Tibial nerve (tissue), 4 donors: ENCODE data around the gene NOVA2. TPM values are rescaled to one million over a fixed set of nuclear protein-coding genes. Genes with fewer than 3 reads are reported as not detected.

Source experiments
- DNase-seq, 2 donors: peaks; one replicate each; pipeline ENCODE4 v3.0.0-alpha.2; 2019; ENCODE audit warnings: low spot score in 2 of 2
- H3K27ac ChIP-seq, 4 donors: fragments of 200-600 bp; sonication (generic) in 3 of 4; one replicate each; pipeline ENCODE4 v1.5.1; 2017 to 2019; ENCODE audit warnings: mild to moderate bottlenecking in 1 of 4
- H3K27me3 ChIP-seq, 2 donors: fragments of 200-600 bp; sonication (generic) in 1 of 2; one replicate each; pipeline versions ENCODE4 v1.5.1 to v1.6.0; 2017 to 2019
- H3K36me3 ChIP-seq, 3 donors: fragments of 200-600 bp; sonication (generic); one replicate each; pipeline ENCODE4 v1.5.1; 2018 to 2019
- H3K4me1 ChIP-seq, 4 donors: fragments of 200-600 bp; sonication (generic) in 3 of 4; one replicate each; pipeline ENCODE4 v1.5.1; 2017 to 2019
- H3K4me3 ChIP-seq, 4 donors: fragments of 200-600 bp; sonication (generic) in 3 of 4; one replicate each; pipeline ENCODE4 v1.5.1; 2017 to 2019; ENCODE audit warnings: mild to moderate bottlenecking in 1 of 4, moderate library complexity in 1 of 4
- H3K9me3 ChIP-seq, 4 donors: fragments of 200-600 bp; sonication (generic) in 3 of 4; one replicate each; pipeline ENCODE4 v1.5.1; 2017 to 2019
- EP300 ChIP-seq, 2 donors: sonication (generic); formaldehyde crosslinking; IDR thresholded peaks; one replicate each; pipeline ENCODE4 v1.6.1; 2017; ENCODE audit warnings: antibody characterized with exemption in 2 of 2, mild to moderate bottlenecking in 1 of 2
- POLR2A ChIP-seq, 2 donors: fragments of 450-650 bp; IDR thresholded peaks; one replicate each; pipeline ENCODE4 v1.6.1; 2017; ENCODE audit warnings: antibody characterized with exemption in 2 of 2, mild to moderate bottlenecking in 2 of 2, moderate library complexity in 2 of 2
- WGBS, 2 donors: methylation state at CpG; one replicate each; pipeline ENCODE4 v1.1.5; 2018; 5-methylcytosine and 5-hydroxymethylcytosine counted together
- total RNA-seq, 4 donors: library from RNA; depleted of rRNA; stranded (reverse); fragments of >200 nt; gene quantifications; one replicate each; pipeline ENCODE4 v1.1.0, GENCODE V29; 2016
- TF ChIP-seq, protein P1 (sequence below), 5 experiments: fragments of 200-600 bp in 3 of 5; fragments of 450-650 bp in 2 of 5; sonication (generic) in 3 of 5; IDR thresholded peaks; one replicate each; pipeline ENCODE4 v1.5.1; 2016 to 2019; ENCODE audit warnings: antibody characterized with exemption in 5 of 5, mild to moderate bottlenecking in 3 of 5, moderate library complexity in 2 of 5

Gene NOVA2
- total RNA-seq, 4 donors from 2014 or later: 1.5 to 6.9 (median 1.7) TPM

DNA sequence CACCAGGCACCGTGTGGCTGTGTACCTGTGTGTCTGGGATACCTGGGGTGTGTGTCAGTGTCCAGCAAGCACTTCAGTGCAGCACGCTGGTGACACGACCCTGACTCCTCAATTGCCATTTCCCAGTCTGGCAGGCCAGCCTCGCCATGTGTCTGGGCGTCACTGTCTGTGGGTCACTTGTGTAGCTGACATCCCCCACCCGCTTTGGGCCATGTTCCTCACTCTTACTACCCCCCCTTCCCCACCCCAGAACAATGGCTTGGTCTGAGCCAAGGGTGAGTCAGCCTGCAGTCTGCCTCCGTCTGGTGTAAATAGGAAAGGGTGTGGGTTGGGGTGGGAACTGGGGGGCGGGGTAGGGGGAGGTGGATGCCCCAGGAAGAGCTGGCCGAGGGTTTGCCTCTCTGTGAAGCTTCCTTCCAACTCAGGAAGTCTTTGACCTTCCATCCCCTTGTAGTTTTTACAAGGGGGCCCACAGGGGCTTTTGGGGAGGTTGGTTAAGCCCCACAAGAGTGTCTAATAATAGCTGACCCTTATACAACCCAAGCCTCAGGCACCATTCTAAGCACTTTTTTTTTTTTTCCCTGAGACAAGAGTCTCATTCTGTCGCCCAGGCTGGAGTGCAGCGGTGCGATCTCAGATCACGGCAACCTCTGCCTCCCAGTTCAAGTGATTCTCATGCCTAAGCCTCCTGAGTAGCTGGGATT, 17.6 kb downstream of the NOVA2 start:
- peaks cover 0 to 88% of the 10 kb centered on the region in 2 donors for H3K27me3 ChIP-seq

DNA sequence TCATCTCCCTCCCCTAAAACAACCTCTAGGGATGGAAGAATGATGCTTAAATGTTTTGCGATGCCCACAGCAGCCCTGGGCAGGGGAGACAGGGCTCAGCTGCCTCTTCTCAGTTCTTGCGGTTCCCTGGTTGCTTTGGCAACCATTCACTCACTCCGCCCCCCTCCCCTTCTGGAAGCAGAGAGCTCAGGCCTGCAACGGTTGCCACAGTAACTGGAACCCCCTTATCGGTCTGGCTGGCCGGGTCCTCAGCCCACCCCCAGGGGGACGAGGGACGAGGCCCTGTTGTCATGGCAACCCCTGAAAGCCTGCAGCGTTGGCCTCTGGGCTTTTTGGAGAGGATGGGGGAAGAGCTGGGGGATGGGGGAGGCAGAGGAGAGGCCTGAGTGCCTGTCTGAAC, 19.5 kb downstream of the NOVA2 start:
- H3K27ac ChIP-seq: no peak overlapping the region
- DNase-seq: no peak
- H3K4me1 ChIP-seq: peaks cover 0 to 12% (median 0%) of the 10 kb centered on the region in 4 donors
- H3K36me3 ChIP-seq: no peaks in the 10 kb centered on the region
- TF ChIP-seq, protein P1, sequence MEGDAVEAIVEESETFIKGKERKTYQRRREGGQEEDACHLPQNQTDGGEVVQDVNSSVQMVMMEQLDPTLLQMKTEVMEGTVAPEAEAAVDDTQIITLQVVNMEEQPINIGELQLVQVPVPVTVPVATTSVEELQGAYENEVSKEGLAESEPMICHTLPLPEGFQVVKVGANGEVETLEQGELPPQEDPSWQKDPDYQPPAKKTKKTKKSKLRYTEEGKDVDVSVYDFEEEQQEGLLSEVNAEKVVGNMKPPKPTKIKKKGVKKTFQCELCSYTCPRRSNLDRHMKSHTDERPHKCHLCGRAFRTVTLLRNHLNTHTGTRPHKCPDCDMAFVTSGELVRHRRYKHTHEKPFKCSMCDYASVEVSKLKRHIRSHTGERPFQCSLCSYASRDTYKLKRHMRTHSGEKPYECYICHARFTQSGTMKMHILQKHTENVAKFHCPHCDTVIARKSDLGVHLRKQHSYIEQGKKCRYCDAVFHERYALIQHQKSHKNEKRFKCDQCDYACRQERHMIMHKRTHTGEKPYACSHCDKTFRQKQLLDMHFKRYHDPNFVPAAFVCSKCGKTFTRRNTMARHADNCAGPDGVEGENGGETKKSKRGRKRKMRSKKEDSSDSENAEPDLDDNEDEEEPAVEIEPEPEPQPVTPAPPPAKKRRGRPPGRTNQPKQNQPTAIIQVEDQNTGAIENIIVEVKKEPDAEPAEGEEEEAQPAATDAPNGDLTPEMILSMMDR (IDR thresholded peaks at IDR 0.05): no peak
- TF ChIP-seq EP300 (IDR thresholded peaks at IDR 0.05): no peak
- no peak for TF ChIP-seq POLR2A (IDR thresholded peaks at IDR 0.05)
- H3K27me3 ChIP-seq: peaks cover 0 to 85% of the 10 kb centered on the region in 2 donors
- H3K4me3 ChIP-seq: no peak overlapping the region
- 23% methylated on average over 8 to 9 of the region's 9 CpGs for WGBS, 2 donors
- peaks cover 0 to 6% (median 0%) of the 10 kb centered on the region in 4 donors for H3K9me3 ChIP-seq

More for the DNA sequence above, 17.6 kb downstream of the NOVA2 start:
- 18 to 29% methylated on average over 13 of the region's 13 CpGs for WGBS, 2 donors
- Histone ChIP-seq H3K27ac (no peak overlapping the region), H3K9me3 (peaks cover 0 to 6% (median 0%) of the 10 kb centered on the region in 4 donors), H3K4me1 (peaks cover 0 to 12% (median 0%) of the 10 kb centered on the region in 4 donors), H3K4me3 (no peak overlapping the region), H3K36me3 (no peaks in the 10 kb centered on the region)
- TF ChIP-seq EP300 (IDR thresholded peaks at IDR 0.05): peak in 1 of 2 donors; percentile 8
- TF ChIP-seq, protein P1 (IDR thresholded peaks at IDR 0.05): no peak
- DNase-seq: peak in 1 of 2 donors; percentile 13

DNA sequence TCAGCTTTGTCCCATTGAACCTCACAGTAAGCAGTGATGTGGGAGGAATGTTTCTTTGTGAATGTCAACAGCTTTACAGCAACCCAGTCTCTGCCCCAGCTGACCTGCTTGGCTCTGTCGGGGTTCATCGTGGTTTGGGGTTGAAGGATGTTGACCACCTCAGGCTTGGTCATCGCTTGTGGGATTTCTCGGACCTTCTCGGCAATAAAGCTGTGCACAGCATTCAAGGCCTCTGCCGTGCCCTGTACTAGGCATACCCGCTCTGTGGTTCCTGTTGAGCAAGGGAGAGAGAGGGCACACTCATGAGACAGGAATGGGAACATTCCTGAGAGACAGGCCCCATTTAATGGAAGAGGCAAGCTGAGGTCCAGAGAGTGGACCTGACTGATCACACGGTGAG, 20.0 kb downstream of the NOVA2 start:
- no peaks in the 10 kb centered on the region for H3K36me3 ChIP-seq
- 90 to 97% methylated on average over 8 of the region's 8 CpGs for WGBS, 2 donors
- no peak for DNase-seq
- TF ChIP-seq POLR2A (IDR thresholded peaks at IDR 0.05) (no peak), EP300 (IDR thresholded peaks at IDR 0.05) (no peak)
- TF ChIP-seq, protein P1 (IDR thresholded peaks at IDR 0.05): no peak
- H3K4me3 ChIP-seq: no peak overlapping the region
- H3K27ac ChIP-seq: no peak overlapping the region
- H3K4me1 ChIP-seq: peaks cover 0 to 12% (median 0%) of the 10 kb centered on the region in 4 donors
- H3K9me3 ChIP-seq: peaks cover 0 to 6% (median 0%) of the 10 kb centered on the region in 4 donors
- peaks cover 0 to 80% of the 10 kb centered on the region in 2 donors for H3K27me3 ChIP-seq

DNA sequence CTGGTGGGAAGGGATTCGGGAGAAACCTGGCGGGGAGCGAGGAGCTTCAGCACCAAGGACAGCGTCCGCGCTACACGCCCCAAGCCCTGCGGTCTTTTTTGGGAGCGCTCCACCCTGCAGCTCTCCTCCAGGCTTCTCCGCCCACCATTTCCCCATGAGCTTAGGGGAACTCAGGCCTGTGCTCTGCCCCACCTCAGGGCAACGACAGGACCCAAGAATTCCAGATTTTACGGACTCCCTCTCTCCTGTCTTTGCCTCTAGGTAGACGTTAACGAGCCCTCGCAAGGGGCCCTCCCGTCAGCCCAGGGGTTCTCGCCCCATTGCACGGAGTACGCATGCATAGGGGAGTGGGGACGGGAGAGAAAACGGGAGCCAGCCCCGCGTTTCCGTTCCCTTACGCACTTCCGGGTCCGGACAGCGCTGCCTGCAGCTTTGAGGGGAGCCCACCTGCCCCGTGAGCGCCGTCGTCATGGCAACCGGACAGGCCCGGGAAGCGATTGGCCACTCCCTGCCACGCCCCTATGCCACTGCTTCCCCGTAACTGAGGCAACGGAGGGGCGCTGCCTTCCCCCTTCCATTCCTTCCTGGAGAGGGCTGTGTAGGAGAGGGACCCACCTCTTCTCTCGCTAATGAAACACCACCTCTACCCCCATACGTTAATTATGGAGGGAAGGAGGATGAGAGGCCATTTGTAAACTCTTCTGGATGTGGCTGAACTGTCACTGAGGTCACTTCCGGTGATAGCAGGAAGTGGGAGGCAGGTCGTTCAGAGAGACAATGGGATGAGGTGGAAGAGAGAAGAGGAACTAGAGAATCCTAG, 20.8 kb downstream of the NOVA2 start:
- peaks cover 0 to 72% of the 10 kb centered on the region in 2 donors for H3K27me3 ChIP-seq
- H3K9me3 ChIP-seq: peaks cover 0 to 6% (median 0%) of the 10 kb centered on the region in 4 donors
- H3K4me3 ChIP-seq: peak overlapping the region in 1 of 4 donors; percentile 13
- peaks cover 0 to 12% (median 0%) of the 10 kb centered on the region in 4 donors for H3K4me1 ChIP-seq
- no peak for DNase-seq
- 7 to 14% methylated on average over 41 to 43 of the region's 43 CpGs for WGBS, 2 donors
- H3K27ac ChIP-seq: no peak overlapping the region
- H3K36me3 ChIP-seq: no peaks in the 10 kb centered on the region
- TF ChIP-seq EP300 (IDR thresholded peaks at IDR 0.05): no peak
- TF ChIP-seq, protein P1 (IDR thresholded peaks at IDR 0.05): no peak

DNA sequence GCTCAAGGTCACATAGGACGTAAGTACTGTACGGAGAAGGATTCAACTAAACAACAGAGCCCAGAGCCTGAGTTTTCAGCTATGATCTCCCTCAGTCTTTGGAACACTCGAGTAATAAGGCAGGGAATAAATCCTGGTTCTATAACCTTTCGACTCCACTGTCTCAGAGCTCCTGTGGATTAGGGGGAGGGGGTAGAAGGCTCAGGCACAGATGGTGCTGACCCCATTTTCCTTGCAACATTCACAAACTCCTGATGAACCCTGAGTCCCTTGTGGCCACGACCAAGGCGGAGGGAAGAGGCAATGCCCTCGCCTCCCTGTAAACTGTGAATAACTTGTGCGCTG, 21.4 kb downstream of the NOVA2 start:
- TF ChIP-seq POLR2A (IDR thresholded peaks at IDR 0.05) (no peak), EP300 (IDR thresholded peaks at IDR 0.05) (no peak)
- TF ChIP-seq, protein P1 (IDR thresholded peaks at IDR 0.05): no peak
- Histone ChIP-seq H3K4me1 (peaks cover 0 to 12% (median 0%) of the 10 kb centered on the region in 4 donors), H3K4me3 (no peak overlapping the region), H3K36me3 (no peaks in the 10 kb centered on the region), H3K27ac (no peak overlapping the region), H3K9me3 (peaks cover 0 to 6% (median 0%) of the 10 kb centered on the region in 4 donors), H3K27me3 (peaks cover 0 to 67% of the 10 kb centered on the region in 2 donors)
- no peak for DNase-seq
- 42 to 47% methylated on average over 8 of the region's 8 CpGs for WGBS, 2 donors
